SK-N-SH (cell line): ENCODE data around the gene THSD8.

Experiments used
- CTCF ChIP-seq: fragments of 200-600 bp; sonication (generic); IDR thresholded peaks from 2 replicates; pipeline ENCODE4 v1.6.1; 2017; ENCODE audit warnings: antibody characterized with exemption, mild to moderate bottlenecking, moderate library complexity
- GATA2 ChIP-seq: sonication (generic); formaldehyde crosslinking; IDR thresholded peaks from 2 replicates; pipeline ENCODE4 v1.5.0; 2020; ENCODE audit warnings: mild to moderate bottlenecking, missing genetic modification reagents
- YY1 ChIP-seq: IDR thresholded peaks from 2 replicates; pipeline ENCODE4 v1.4.0; 2012; ENCODE audit warnings: low read depth, mild to moderate bottlenecking

GRCh38 chr19:12766051-12766521 lies 35.8 kb upstream of the THSD8 start:
- TF ChIP-seq CTCF (no peak), YY1 (no peak), GATA2 (CRISPR knock-in tag) (no peak)
